ENCODE measurements around the gene CATSPER1. TPM values are rescaled to one million over a fixed set of nuclear protein-coding genes. Genes with fewer than 3 reads are reported as not detected.
"Not testable (repeated sequence)": the region's sequence is repeated elsewhere in the genome, so short reads cannot be mapped to it uniquely, and the experiment has no call there.

CATSPER1 gene
- total RNA-seq, 1 experiment from 2014 or later, result not detected

GRCh38 chr11:66036334-66036710, 10.0 kb upstream of the CATSPER1 start:
- H3K36me3 ChIP-seq (ENCODE audit: insufficient read depth, low read length, poor library complexity, severe bottlenecking), result no peaks in the 10 kb centered on the region
- H3K4me3 ChIP-seq (ENCODE audit: low read depth, low read length, poor library complexity, severe bottlenecking), result no peak overlapping the region
- H3K9me3 ChIP-seq (ENCODE audit: low read depth, low read length, poor library complexity, severe bottlenecking), result no peaks in the 10 kb centered on the region
- ChIA-PET CTCF (interaction anchor here (1.1 to 1.2 kb wide), 2 partner anchors 9 to 14 kb away, joined by 3 to 6 read pairs; no protein-coding TSS in a partner anchor), POLR2A (ENCODE audit: low non-redundant PET) (no interaction called here)
- TF ChIP-seq CTCF (conservative IDR thresholded peaks at IDR 0.05; ENCODE audit: low read depth, low read length) (no peak), EZH2 (IDR thresholded peaks at IDR 0.05; ENCODE audit: borderline replicate concordance, low read depth, low read length, poor library complexity, severe bottlenecking) (no peak)
- no peak for DNase-seq (ENCODE audit: low spot score)
- H3K27me3 ChIP-seq (replicated peaks; ENCODE audit: insufficient read depth, low read depth, low read length, poor library complexity), result no peaks in the 10 kb centered on the region
- no peaks in the 10 kb centered on the region for H3K4me1 ChIP-seq (ENCODE audit: insufficient read depth, low read length, poor library complexity, severe bottlenecking)
- H3K27ac ChIP-seq (ENCODE audit: low read depth, low read length, poor library complexity, severe bottlenecking), result no peak overlapping the region
- intact Hi-C loops (cut with micrococcal nuclease; ENCODE audit: unreplicated experiment), result no loop called here
- no TSS peak for BruUV-seq (replicated peaks)

GRCh38 chr11:66035653-66036333, 9.5 kb upstream of the CATSPER1 start:
- no peaks in the 10 kb centered on the region for H3K4me1 ChIP-seq (ENCODE audit: insufficient read depth, low read length, poor library complexity, severe bottlenecking)
- no peaks in the 10 kb centered on the region for H3K9me3 ChIP-seq (ENCODE audit: low read depth, low read length, poor library complexity, severe bottlenecking)
- ChIA-PET CTCF (interaction anchor here (1.1 to 1.2 kb wide), 2 partner anchors 9 to 14 kb away, joined by 3 to 6 read pairs; no protein-coding TSS in a partner anchor), POLR2A (ENCODE audit: low non-redundant PET) (interaction anchor here (0.6 kb wide), 1 partner anchor 15 kb away, joined by 5 read pairs; no protein-coding TSS in a partner anchor)
- no TSS peak for BruUV-seq (replicated peaks)
- H3K36me3 ChIP-seq (ENCODE audit: insufficient read depth, low read length, poor library complexity, severe bottlenecking), result no peaks in the 10 kb centered on the region
- intact Hi-C loops (cut with micrococcal nuclease; ENCODE audit: unreplicated experiment), result no loop called here
- no peak for TF ChIP-seq CTCF (conservative IDR thresholded peaks at IDR 0.05; ENCODE audit: low read depth, low read length)
- TF ChIP-seq EZH2 (IDR thresholded peaks at IDR 0.05; ENCODE audit: borderline replicate concordance, low read depth, low read length, poor library complexity, severe bottlenecking), result no peak
- no peaks in the 10 kb centered on the region for H3K27me3 ChIP-seq (replicated peaks; ENCODE audit: insufficient read depth, low read depth, low read length, poor library complexity)
- DNase-seq (ENCODE audit: low spot score), result no peak
- no peak overlapping the region for H3K27ac ChIP-seq (ENCODE audit: low read depth, low read length, poor library complexity, severe bottlenecking)
- H3K4me3 ChIP-seq (ENCODE audit: low read depth, low read length, poor library complexity, severe bottlenecking), result no peak overlapping the region

GRCh38 chr11:66032957-66033735, 6.9 kb upstream of the CATSPER1 start:
- H3K4me3 ChIP-seq (ENCODE audit: low read depth, low read length, poor library complexity, severe bottlenecking), result no peak overlapping the region
- ChIA-PET CTCF (interaction anchor here (0.7 kb wide), 2 partner anchors 9 to 11 kb away, joined by 3 to 4 read pairs; no protein-coding TSS in a partner anchor), POLR2A (ENCODE audit: low non-redundant PET) (no interaction called here)
- no TSS peak for BruUV-seq (replicated peaks)
- intact Hi-C loops (cut with micrococcal nuclease; ENCODE audit: unreplicated experiment), result no loop called here
- H3K9me3 ChIP-seq (ENCODE audit: low read depth, low read length, poor library complexity, severe bottlenecking), result no peaks in the 10 kb centered on the region
- no peak for DNase-seq (ENCODE audit: low spot score)
- H3K27ac ChIP-seq (ENCODE audit: low read depth, low read length, poor library complexity, severe bottlenecking), result no peak overlapping the region
- no peaks in the 10 kb centered on the region for H3K4me1 ChIP-seq (ENCODE audit: insufficient read depth, low read length, poor library complexity, severe bottlenecking)
- H3K36me3 ChIP-seq (ENCODE audit: insufficient read depth, low read length, poor library complexity, severe bottlenecking), result no peaks in the 10 kb centered on the region
- TF ChIP-seq EZH2 (IDR thresholded peaks at IDR 0.05; ENCODE audit: borderline replicate concordance, low read depth, low read length, poor library complexity, severe bottlenecking) (no peak), CTCF (conservative IDR thresholded peaks at IDR 0.05; ENCODE audit: low read depth, low read length) (no peak)
- no peaks in the 10 kb centered on the region for H3K27me3 ChIP-seq (replicated peaks; ENCODE audit: insufficient read depth, low read depth, low read length, poor library complexity)

GRCh38 chr11:66023186-66023440, 3.2 kb downstream of the CATSPER1 start:
- CTCF ChIA-PET, result interaction anchor here (0.6 to 1.4 kb wide), 2 partner anchors 22 to 289 kb away, joined by 3 to 8 read pairs; no protein-coding TSS in a partner anchor
- POLR2A ChIA-PET (ENCODE audit: low non-redundant PET); H3K27ac ChIP-seq (ENCODE audit: low read depth, low read length, poor library complexity, severe bottlenecking); H3K4me3 ChIP-seq (ENCODE audit: low read depth, low read length, poor library complexity, severe bottlenecking); H3K9me3 ChIP-seq (ENCODE audit: low read depth, low read length, poor library complexity, severe bottlenecking); BruUV-seq (replicated peaks); DNase-seq (ENCODE audit: low spot score); H3K27me3 ChIP-seq (replicated peaks; ENCODE audit: insufficient read depth, low read depth, low read length, poor library complexity); H3K4me1 ChIP-seq (ENCODE audit: insufficient read depth, low read length, poor library complexity, severe bottlenecking); intact Hi-C loops (cut with micrococcal nuclease; ENCODE audit: unreplicated experiment); H3K36me3 ChIP-seq (ENCODE audit: insufficient read depth, low read length, poor library complexity, severe bottlenecking): not testable (repeated sequence)

All from A673 (cell line).